HEK293 (cell line): ENCODE data around the gene OPCML.

Source experiments
- CTCF ChIA-PET: fragments of 350-600 bp; formaldehyde crosslinking; extraction: SDS; loops from one replicate; lab custom pipeline; 2021; ENCODE audit warnings: antibody characterized with exemption; lab: Yijun Ruan, JAX
- POLR2A ChIA-PET: fragments of 300-600 bp; formaldehyde crosslinking; extraction: SDS; loops from one replicate; lab custom pipeline; 2020; ENCODE audit warnings: antibody characterized with exemption, inconsistent platforms; lab: Yijun Ruan, JAX
- H3K27ac ChIP-seq: fragments of 200-500 bp; sonication (Bioruptor generic); 2 replicates; pipeline ENCODE4 v1.5.1; 2014; ENCODE audit warnings: low read depth, low read length, control low read depth, inconsistent platforms; ENCODE audit errors: extremely low read depth
- H3K36me3 ChIP-seq, 2 experiments: fragments of 200-500 bp in 1 of 2; sonication (Bioruptor generic) in 1 of 2; 1 replicate in 1 of 2; 2 replicates in 1 of 2; pipeline ENCODE4 v1.5.1; 2014 to 2017; ENCODE audit warnings: inconsistent platforms in 2 of 2, low read length in 2 of 2; ENCODE audit not compliant: control insufficient read depth in 2 of 2, insufficient read depth in 1 of 2
- H3K4me1 ChIP-seq: fragments of 200-500 bp; sonication (Bioruptor generic); 2 replicates; pipeline ENCODE4 v1.5.1; 2014; ENCODE audit warnings: mild to moderate bottlenecking, low read length, inconsistent platforms; ENCODE audit not compliant: control insufficient read depth, insufficient read depth
- H3K4me3 ChIP-seq: 2 replicates; pipeline ENCODE4 v1.5.1; 2011; ENCODE audit warnings: low read depth, mild to moderate bottlenecking, control low read depth, low read length, moderate library complexity
- H3K9me3 ChIP-seq: fragments of 200-500 bp; sonication (Bioruptor generic); 2 replicates; pipeline ENCODE4 v1.5.1; 2014; ENCODE audit warnings: low read depth, low read length, inconsistent platforms; ENCODE audit not compliant: control insufficient read depth, insufficient read depth
- KLF8 ChIP-seq: fragments of 450-650 bp; formaldehyde crosslinking; IDR thresholded peaks from 2 replicates; pipeline ENCODE4 v1.5.1; 2016; ENCODE audit warnings: missing biosample characterization, missing genetic modification characterization
- OSR2 ChIP-seq: fragments of 450-650 bp; formaldehyde crosslinking; IDR thresholded peaks from 2 replicates; pipeline ENCODE4 v1.5.1; 2016; ENCODE audit warnings: missing biosample characterization, missing genetic modification characterization
- OVOL3 ChIP-seq: fragments of 450-650 bp; formaldehyde crosslinking; IDR thresholded peaks from 2 replicates; pipeline ENCODE4 v1.5.1; 2016; ENCODE audit warnings: missing biosample characterization, missing genetic modification characterization
- SP2 ChIP-seq: fragments of 450-650 bp; formaldehyde crosslinking; IDR thresholded peaks from 2 replicates; pipeline ENCODE4 v1.5.1; 2016; ENCODE audit warnings: missing biosample characterization, missing genetic modification characterization
- TCF7L2 ChIP-seq: IDR thresholded peaks from 2 replicates; pipeline ENCODE4 v1.6.1; 2011; ENCODE audit warnings: low read depth, mild to moderate bottlenecking, inconsistent platforms, low read length, moderate library complexity, borderline replicate concordance
- TRIM28 ChIP-seq: IDR thresholded peaks from 2 replicates; pipeline ENCODE4 v1.6.1; 2011; ENCODE audit warnings: low read length, control low read depth, borderline replicate concordance
- ZNF140 ChIP-seq: fragments of 450-650 bp; formaldehyde crosslinking; IDR thresholded peaks from 2 replicates; pipeline ENCODE4 v1.5.1; 2016; ENCODE audit warnings: missing biosample characterization, missing genetic modification characterization
- ZNF148 ChIP-seq: fragments of 450-650 bp; formaldehyde crosslinking; IDR thresholded peaks from 2 replicates; pipeline ENCODE4 v1.5.0; 2017; ENCODE audit warnings: missing biosample characterization, missing genetic modification characterization, borderline replicate concordance
- ZNF174 ChIP-seq: fragments of 450-650 bp; formaldehyde crosslinking; IDR thresholded peaks from 2 replicates; pipeline ENCODE4 v1.5.0; 2017; ENCODE audit warnings: missing biosample characterization, mild to moderate bottlenecking, missing genetic modification characterization
- ZNF19 ChIP-seq: fragments of 450-650 bp; formaldehyde crosslinking; IDR thresholded peaks from 2 replicates; pipeline ENCODE4; 2016; ENCODE audit warnings: missing biosample characterization, missing genetic modification characterization, low read depth
- ZNF2 ChIP-seq: fragments of 450-650 bp; formaldehyde crosslinking; IDR thresholded peaks from 2 replicates; pipeline ENCODE4 v1.5.1; 2016; ENCODE audit warnings: missing biosample characterization, missing genetic modification characterization
- ZNF223 ChIP-seq: fragments of 450-650 bp; formaldehyde crosslinking; IDR thresholded peaks from 2 replicates; pipeline ENCODE4 v1.5.1; 2016; ENCODE audit warnings: missing biosample characterization, missing genetic modification characterization
- ZNF292 ChIP-seq: fragments of 450-650 bp; formaldehyde crosslinking; IDR thresholded peaks from 2 replicates; pipeline ENCODE4 v1.5.1; 2016; ENCODE audit warnings: low read depth, missing biosample characterization, missing genetic modification characterization, borderline replicate concordance
- ZNF350 ChIP-seq: fragments of 450-650 bp; formaldehyde crosslinking; IDR thresholded peaks from 2 replicates; pipeline ENCODE4 v1.5.0; 2017; ENCODE audit warnings: missing biosample characterization, mild to moderate bottlenecking, missing genetic modification characterization
- ZNF366 ChIP-seq: fragments of 450-650 bp; formaldehyde crosslinking; conservative IDR thresholded peaks from 2 replicates; pipeline ENCODE4 v1.5.1; 2016; ENCODE audit warnings: missing biosample characterization, missing genetic modification characterization
- ZNF433 ChIP-seq: fragments of 450-650 bp; formaldehyde crosslinking; IDR thresholded peaks from 2 replicates; pipeline ENCODE4 v1.5.1; 2016; ENCODE audit warnings: missing biosample characterization, missing genetic modification characterization, low read depth
- ZNF501 ChIP-seq: fragments of 450-650 bp; formaldehyde crosslinking; IDR thresholded peaks from 2 replicates; pipeline ENCODE4 v1.5.1; 2016; ENCODE audit warnings: missing biosample characterization, missing genetic modification characterization
- ZNF629 ChIP-seq: fragments of 450-650 bp; formaldehyde crosslinking; IDR thresholded peaks from 2 replicates; pipeline ENCODE4 v1.5.1; 2017; ENCODE audit warnings: missing biosample characterization, missing genetic modification characterization
- ZNF645 ChIP-seq: fragments of 450-650 bp; formaldehyde crosslinking; IDR thresholded peaks from 2 replicates; pipeline ENCODE4; 2016; ENCODE audit warnings: missing biosample characterization, missing genetic modification characterization
- ZNF658 ChIP-seq: fragments of 450-650 bp; formaldehyde crosslinking; IDR thresholded peaks from 2 replicates; pipeline ENCODE4; 2016; ENCODE audit warnings: missing biosample characterization, missing genetic modification characterization
- ZNF660 ChIP-seq: fragments of 450-650 bp; IDR thresholded peaks from 2 replicates; pipeline ENCODE4 v1.5.1; 2018; ENCODE audit warnings: missing biosample characterization, mild to moderate bottlenecking, missing genetic modification characterization
- ZNF664 ChIP-seq: fragments of 450-650 bp; formaldehyde crosslinking; IDR thresholded peaks from 2 replicates; pipeline ENCODE4 v1.5.1; 2016; ENCODE audit warnings: missing biosample characterization, missing genetic modification characterization
- ZNF747 ChIP-seq: fragments of 450-650 bp; formaldehyde crosslinking; IDR thresholded peaks from 2 replicates; pipeline ENCODE4 v1.5.1; 2016; ENCODE audit warnings: missing biosample characterization, missing genetic modification characterization
- ZNF785 ChIP-seq: fragments of 450-650 bp; formaldehyde crosslinking; IDR thresholded peaks from 2 replicates; pipeline ENCODE4 v1.5.1; 2016; ENCODE audit warnings: missing biosample characterization, missing genetic modification characterization
- ZNF843 ChIP-seq: fragments of 450-650 bp; formaldehyde crosslinking; IDR thresholded peaks from 2 replicates; pipeline ENCODE4 v1.5.1; 2016; ENCODE audit warnings: missing biosample characterization, missing genetic modification characterization
- TF ChIP-seq, protein P1 (sequence below): fragments of 450-650 bp; formaldehyde crosslinking; IDR thresholded peaks from 2 replicates; pipeline ENCODE4 v1.5.1; 2016; ENCODE audit warnings: missing biosample characterization, missing genetic modification characterization
- TF ChIP-seq, protein P2 (sequence below): fragments of 450-650 bp; formaldehyde crosslinking; conservative IDR thresholded peaks from 2 replicates; pipeline ENCODE4 v1.5.1; 2016; ENCODE audit warnings: low read depth, missing biosample characterization, missing genetic modification characterization

The OPCML gene

DNA sequence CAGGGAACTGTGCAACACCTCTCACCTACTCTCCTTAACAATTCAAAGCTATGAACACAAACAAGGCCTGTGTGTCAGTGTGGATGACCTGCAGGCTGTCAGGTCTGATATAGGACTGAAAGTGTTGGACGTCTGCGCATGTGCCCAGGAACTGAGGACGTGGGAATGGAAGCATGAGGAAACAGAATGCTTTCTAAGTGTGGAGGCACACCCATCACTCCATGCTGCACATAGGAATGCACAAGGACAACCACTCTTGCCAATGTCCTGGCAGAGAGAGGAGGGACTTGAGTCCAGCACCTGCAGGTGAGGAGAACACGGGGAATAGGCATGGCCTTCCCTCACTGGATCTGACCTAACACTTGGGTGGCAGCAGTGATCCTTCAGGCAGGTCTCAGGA, 874.3 kb downstream of the OPCML start:
- no peak overlapping the region for H3K27ac ChIP-seq
- no peak overlapping the region for H3K4me3 ChIP-seq
- ChIA-PET POLR2A (no interaction called here), CTCF (no interaction called here)
- TF ChIP-seq ZNF501 (tag by site-specific recombination) (no peak), ZNF292 (tag by site-specific recombination) (no peak), TCF7L2 (no peak), ZNF747 (tag by site-specific recombination) (no peak), ZNF19 (tag by site-specific recombination) (no peak), ZNF174 (tag by site-specific recombination) (no peak), ZNF629 (no peak), KLF8 (no peak)
- TF ChIP-seq, protein P1, sequence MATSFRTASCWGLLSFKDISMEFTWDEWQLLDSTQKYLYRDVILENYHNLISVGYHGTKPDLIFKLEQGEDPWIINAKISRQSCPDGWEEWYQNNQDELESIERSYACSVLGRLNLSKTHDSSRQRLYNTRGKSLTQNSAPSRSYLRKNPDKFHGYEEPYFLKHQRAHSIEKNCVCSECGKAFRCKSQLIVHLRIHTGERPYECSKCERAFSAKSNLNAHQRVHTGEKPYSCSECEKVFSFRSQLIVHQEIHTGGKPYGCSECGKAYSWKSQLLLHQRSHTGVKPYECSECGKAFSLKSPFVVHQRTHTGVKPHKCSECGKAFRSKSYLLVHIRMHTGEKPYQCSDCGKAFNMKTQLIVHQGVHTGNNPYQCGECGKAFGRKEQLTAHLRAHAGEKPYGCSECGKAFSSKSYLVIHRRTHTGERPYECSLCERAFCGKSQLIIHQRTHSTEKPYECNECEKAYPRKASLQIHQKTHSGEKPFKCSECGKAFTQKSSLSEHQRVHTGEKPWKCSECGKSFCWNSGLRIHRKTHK (tag by site-specific recombination), result no peak
- no peaks in the 10 kb centered on the region for H3K36me3 ChIP-seq
- H3K4me1 ChIP-seq, result no peaks in the 10 kb centered on the region
- H3K9me3 ChIP-seq, result no peaks in the 10 kb centered on the region

- CTCF ChIA-PET, result no interaction called here
- POLR2A ChIA-PET, result no interaction called here
Observed at GRCh38 chr11:132655187-132655855, 877.0 kb downstream of the OPCML start.

More at GRCh38 chr11:132655187-132655855, 877.0 kb downstream of the OPCML start:
- no peak overlapping the region for H3K4me3 ChIP-seq
- H3K36me3 ChIP-seq, result no peaks in the 10 kb centered on the region
- TF ChIP-seq, protein P2, sequence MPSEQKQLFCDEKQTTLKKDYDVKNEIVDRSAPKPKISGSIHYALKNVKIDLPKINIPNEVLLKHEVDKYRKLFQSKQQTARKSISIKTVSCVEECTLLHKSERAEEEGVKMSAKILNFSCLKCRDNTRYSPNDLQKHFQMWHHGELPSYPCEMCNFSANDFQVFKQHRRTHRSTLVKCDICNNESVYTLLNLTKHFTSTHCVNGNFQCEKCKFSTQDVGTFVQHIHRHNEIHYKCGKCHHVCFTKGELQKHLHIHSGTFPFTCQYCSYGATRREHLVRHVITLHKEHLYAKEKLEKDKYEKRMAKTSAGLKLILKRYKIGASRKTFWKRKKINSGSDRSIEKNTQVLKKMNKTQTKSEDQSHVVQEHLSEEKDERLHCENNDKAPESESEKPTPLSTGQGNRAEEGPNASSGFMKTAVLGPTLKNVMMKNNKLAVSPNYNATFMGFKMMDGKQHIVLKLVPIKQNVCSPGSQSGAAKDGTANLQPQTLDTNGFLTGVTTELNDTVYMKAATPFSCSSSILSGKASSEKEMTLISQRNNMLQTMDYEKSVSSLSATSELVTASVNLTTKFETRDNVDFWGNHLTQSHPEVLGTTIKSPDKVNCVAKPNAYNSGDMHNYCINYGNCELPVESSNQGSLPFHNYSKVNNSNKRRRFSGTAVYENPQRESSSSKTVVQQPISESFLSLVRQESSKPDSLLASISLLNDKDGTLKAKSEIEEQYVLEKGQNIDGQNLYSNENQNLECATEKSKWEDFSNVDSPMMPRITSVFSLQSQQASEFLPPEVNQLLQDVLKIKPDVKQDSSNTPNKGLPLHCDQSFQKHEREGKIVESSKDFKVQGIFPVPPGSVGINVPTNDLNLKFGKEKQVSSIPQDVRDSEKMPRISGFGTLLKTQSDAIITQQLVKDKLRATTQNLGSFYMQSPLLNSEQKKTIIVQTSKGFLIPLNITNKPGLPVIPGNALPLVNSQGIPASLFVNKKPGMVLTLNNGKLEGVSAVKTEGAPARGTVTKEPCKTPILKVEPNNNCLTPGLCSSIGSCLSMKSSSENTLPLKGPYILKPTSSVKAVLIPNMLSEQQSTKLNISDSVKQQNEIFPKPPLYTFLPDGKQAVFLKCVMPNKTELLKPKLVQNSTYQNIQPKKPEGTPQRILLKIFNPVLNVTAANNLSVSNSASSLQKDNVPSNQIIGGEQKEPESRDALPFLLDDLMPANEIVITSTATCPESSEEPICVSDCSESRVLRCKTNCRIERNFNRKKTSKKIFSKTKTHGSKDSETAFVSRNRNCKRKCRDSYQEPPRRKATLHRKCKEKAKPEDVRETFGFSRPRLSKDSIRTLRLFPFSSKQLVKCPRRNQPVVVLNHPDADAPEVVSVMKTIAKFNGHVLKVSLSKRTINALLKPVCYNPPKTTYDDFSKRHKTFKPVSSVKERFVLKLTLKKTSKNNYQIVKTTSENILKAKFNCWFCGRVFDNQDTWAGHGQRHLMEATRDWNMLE (tag by site-specific recombination), result no peak
- TF ChIP-seq ZNF148 (tag by site-specific recombination) (no peak), SP2 (tag by site-specific recombination) (no peak), ZNF843 (tag by site-specific recombination) (no peak), ZNF660 (tag by site-specific recombination) (no peak), ZNF174 (tag by site-specific recombination) (no peak), ZNF785 (tag by site-specific recombination) (no peak), ZNF366 (tag by site-specific recombination) (no peak), ZNF350 (tag by site-specific recombination) (no peak), OSR2 (tag by site-specific recombination) (no peak), ZNF433 (tag by site-specific recombination) (no peak), OVOL3 (tag by site-specific recombination) (no peak), ZNF664 (tag by site-specific recombination) (no peak), TCF7L2 (no peak), ZNF2 (no peak), TRIM28 (no peak), ZNF223 (tag by site-specific recombination) (no peak), ZNF140 (tag by site-specific recombination) (no peak), ZNF658 (no peak), ZNF645 (no peak)
- no peaks in the 10 kb centered on the region for H3K4me1 ChIP-seq
- no peak overlapping the region for H3K27ac ChIP-seq
- H3K9me3 ChIP-seq, result no peaks in the 10 kb centered on the region
